ENCODE results near the gene CHP1. TPM values are rescaled to one million over a fixed set of nuclear protein-coding genes. Genes with fewer than 3 reads are reported as not detected.

The CHP1 gene
- total RNA-seq, 4 donors from 2014 or later = 103 to 187 (median 166) TPM

GRCh38 chr15:41323611-41324010 is 92.5 kb downstream of the CHP1 start:
- H3K4me3 ChIP-seq = no peak overlapping the region
- TF ChIP-seq POLR2A (IDR thresholded peaks at IDR 0.05) (no peak), CTCF (IDR thresholded peaks at IDR 0.05) (no peak), EP300 (IDR thresholded peaks at IDR 0.05) (no peak), POLR2AphosphoS5 (IDR thresholded peaks at IDR 0.05) (no peak)
- no peaks in the 10 kb centered on the region for H3K27me3 ChIP-seq
- DNase-seq (ENCODE audit: low spot score in 2 of 2) = no peak
- no peaks in the 10 kb centered on the region for H3K9me3 ChIP-seq
- no peaks in the 10 kb centered on the region for H3K4me1 ChIP-seq
- 100% methylated on average over 1 of the region's 1 CpG for WGBS
- no peak overlapping the region for H3K27ac ChIP-seq
- H3K36me3 ChIP-seq = no peaks in the 10 kb centered on the region

GRCh38 chr15:41331281-41331680 is 100.2 kb downstream of the CHP1 start:
- Histone ChIP-seq H3K36me3 (no peaks in the 10 kb centered on the region), H3K27ac (no peak overlapping the region), H3K4me3 (peak overlapping the region; percentile 90), H3K4me1 (peaks cover 19% of the 10 kb centered on the region), H3K27me3 (no peaks in the 10 kb centered on the region), H3K9me3 (no peaks in the 10 kb centered on the region)
- DNase-seq (ENCODE audit: low spot score in 2 of 2) = no peak
- 70% methylated on average over 6 of the region's 6 CpGs for WGBS
- no peak for TF ChIP-seq EP300 (IDR thresholded peaks at IDR 0.05)

Other genes with a start within 250 kb of the CHP1 start
- gene INO80, start 115.0 kb upstream of the CHP1 start, total RNA-seq = 10 to 100 TPM; 29.4 to 45.9 (median 41.0) TPM
- gene EXD1, start 511 bp upstream of the CHP1 start, total RNA-seq = under 1 TPM in 1 of 4 donors, not detected in 3; 0.32 TPM
- 1 to 10 TPM in 3 of 4 donors, not detected in 1; 1.4 to 5.5 (median 2.2) TPM for gene OIP5, start 101.3 kb downstream of the CHP1 start, total RNA-seq
- gene NUSAP1, start 101.6 kb downstream of the CHP1 start, total RNA-seq = 10 to 100 TPM; 11.1 to 19.0 (median 15.9) TPM
- 10 to 100 TPM; 12.1 to 18.5 (median 12.8) TPM for gene NDUFAF1, start 171.2 kb downstream of the CHP1 start, total RNA-seq
- gene RTF1, start 185.8 kb downstream of the CHP1 start, total RNA-seq = 10 to 100 TPM; 22.0 to 66.9 (median 36.1) TPM